Measurements from ENCODE around the gene RILPL2.

DNA sequence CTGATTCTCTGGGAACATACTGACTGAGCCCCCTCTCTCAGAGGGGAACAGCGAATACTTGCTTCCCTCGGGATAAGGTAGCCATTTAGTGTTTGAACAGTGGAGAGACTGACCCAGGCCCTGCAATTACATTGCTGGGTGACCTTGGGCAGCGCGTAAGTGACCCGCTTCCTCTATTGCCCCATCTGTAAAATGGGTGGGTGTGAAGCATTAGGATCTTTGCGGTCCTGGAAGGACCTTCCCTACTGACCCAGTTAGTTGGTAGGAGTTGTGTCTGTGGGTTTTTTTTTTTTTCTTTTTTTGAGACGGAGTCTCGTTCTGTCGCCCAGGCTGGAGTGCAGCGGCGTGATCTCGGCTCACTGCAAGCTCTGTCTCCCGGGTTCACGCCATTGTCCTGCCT is 53.8 kb downstream of the RILPL2 start:
- TF ChIP-seq, protein P1, sequence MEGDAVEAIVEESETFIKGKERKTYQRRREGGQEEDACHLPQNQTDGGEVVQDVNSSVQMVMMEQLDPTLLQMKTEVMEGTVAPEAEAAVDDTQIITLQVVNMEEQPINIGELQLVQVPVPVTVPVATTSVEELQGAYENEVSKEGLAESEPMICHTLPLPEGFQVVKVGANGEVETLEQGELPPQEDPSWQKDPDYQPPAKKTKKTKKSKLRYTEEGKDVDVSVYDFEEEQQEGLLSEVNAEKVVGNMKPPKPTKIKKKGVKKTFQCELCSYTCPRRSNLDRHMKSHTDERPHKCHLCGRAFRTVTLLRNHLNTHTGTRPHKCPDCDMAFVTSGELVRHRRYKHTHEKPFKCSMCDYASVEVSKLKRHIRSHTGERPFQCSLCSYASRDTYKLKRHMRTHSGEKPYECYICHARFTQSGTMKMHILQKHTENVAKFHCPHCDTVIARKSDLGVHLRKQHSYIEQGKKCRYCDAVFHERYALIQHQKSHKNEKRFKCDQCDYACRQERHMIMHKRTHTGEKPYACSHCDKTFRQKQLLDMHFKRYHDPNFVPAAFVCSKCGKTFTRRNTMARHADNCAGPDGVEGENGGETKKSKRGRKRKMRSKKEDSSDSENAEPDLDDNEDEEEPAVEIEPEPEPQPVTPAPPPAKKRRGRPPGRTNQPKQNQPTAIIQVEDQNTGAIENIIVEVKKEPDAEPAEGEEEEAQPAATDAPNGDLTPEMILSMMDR (IDR thresholded peaks at IDR 0.05) = no peak
- TF ChIP-seq POLR2A (IDR thresholded peaks at IDR 0.05) = no peak
